ENCODE data around the gene TLDC2. TPM values are rescaled to one million over a fixed set of nuclear protein-coding genes. Genes with fewer than 3 reads are reported as not detected.

Gene TLDC2
- total and polyA plus RNA-seq, 3 donors from 2014 or later = 2.8 to 3.4 (median 2.9) TPM

- peak overlapping the region; percentile 88 to 92 for H3K27ac ChIP-seq
- no peak for DNase-seq
- TF ChIP-seq CTCF (IDR thresholded peaks at IDR 0.05) = no peak
- no peak for TF ChIP-seq POLR2A (IDR thresholded peaks at IDR 0.05)
- H3K27me3 ChIP-seq = no peaks in the 10 kb centered on the region
- no peak overlapping the region for H3K4me3 ChIP-seq
- intact Hi-C loops (cut with DNase I; ENCODE audit: low total_unique reads) = no loop called here
- H3K4me1 ChIP-seq = peaks cover 64% of the 10 kb centered on the region
- no peaks in the 10 kb centered on the region for H3K36me3 ChIP-seq (ENCODE audit: low read depth, missing control alignments)
- H3K9me3 ChIP-seq = no peaks in the 10 kb centered on the region
Observed at GRCh38 chr20:36848677-36849076, 27.3 kb upstream of the TLDC2 start.

- Histone ChIP-seq H3K27me3 (no peaks in the 10 kb centered on the region), H3K9me3 (no peaks in the 10 kb centered on the region), H3K4me3 (no peak overlapping the region), H3K36me3 (ENCODE audit: low read depth, missing control alignments) (no peaks in the 10 kb centered on the region), H3K27ac (peak overlapping the region in 1 of 2 donors; percentile 32), H3K4me1 (peaks cover 72% of the 10 kb centered on the region)
- TF ChIP-seq CTCF (IDR thresholded peaks at IDR 0.05) (no peak), POLR2A (IDR thresholded peaks at IDR 0.05) (no peak)
- intact Hi-C loops (cut with DNase I; ENCODE audit: low total_unique reads) = no loop called here
- 72 to 73% methylated on average over 9 of the region's 9 CpGs for WGBS, 2 donors
- no peak for DNase-seq
Observed at GRCh38 chr20:36849333-36850065, 26.4 kb upstream of the TLDC2 start.

GRCh38 chr20:36850759-36851158 lies 25.2 kb upstream of the TLDC2 start:
- no peaks in the 10 kb centered on the region for H3K36me3 ChIP-seq (ENCODE audit: low read depth, missing control alignments)
- peak overlapping the region in 1 of 2 donors; percentile 32 for H3K27ac ChIP-seq
- DNase-seq = no peak
- H3K9me3 ChIP-seq = no peaks in the 10 kb centered on the region
- no peak for TF ChIP-seq POLR2A (IDR thresholded peaks at IDR 0.05)
- no peak for TF ChIP-seq CTCF (IDR thresholded peaks at IDR 0.05)
- H3K4me3 ChIP-seq = no peak overlapping the region
- intact Hi-C loops (cut with DNase I; ENCODE audit: low total_unique reads) = no loop called here
- peaks cover 76% of the 10 kb centered on the region for H3K4me1 ChIP-seq
- no peaks in the 10 kb centered on the region for H3K27me3 ChIP-seq
- 77 to 93% methylated on average over 6 of the region's 6 CpGs for WGBS, 2 donors

- H3K4me1 ChIP-seq = peaks cover 76% of the 10 kb centered on the region
- 60 to 83% methylated on average over 2 of the region's 2 CpGs for whole genome bisulfite sequencing, 2 donors
- H3K9me3 ChIP-seq = no peaks in the 10 kb centered on the region
- TF ChIP-seq POLR2A (IDR thresholded peaks at IDR 0.05) (no peak), CTCF (IDR thresholded peaks at IDR 0.05) (no peak)
- intact Hi-C loops (cut with DNase I; ENCODE audit: low total_unique reads) = no loop called here
- peak overlapping the region; percentile 78 to 89 for H3K27ac ChIP-seq
- H3K4me3 ChIP-seq = no peak overlapping the region
- H3K36me3 ChIP-seq (ENCODE audit: low read depth, missing control alignments) = no peaks in the 10 kb centered on the region
- H3K27me3 ChIP-seq = no peaks in the 10 kb centered on the region
- no peak for DNase-seq
Observed at GRCh38 chr20:36851490-36851889, 24.4 kb upstream of the TLDC2 start.

GRCh38 chr20:36852187-36852586 lies 23.8 kb upstream of the TLDC2 start:
- no peaks in the 10 kb centered on the region for H3K27me3 ChIP-seq
- no peaks in the 10 kb centered on the region for H3K36me3 ChIP-seq (ENCODE audit: low read depth, missing control alignments)
- H3K4me1 ChIP-seq = peaks cover 76% of the 10 kb centered on the region
- no peaks in the 10 kb centered on the region for H3K9me3 ChIP-seq
- 22 to 76% methylated on average over 2 to 12 of the region's 12 CpGs for WGBS, 2 donors
- no peak for TF ChIP-seq POLR2A (IDR thresholded peaks at IDR 0.05)
- no peak for TF ChIP-seq CTCF (IDR thresholded peaks at IDR 0.05)
- H3K4me3 ChIP-seq = no peak overlapping the region
- DNase-seq = no peak
- intact Hi-C loops (cut with DNase I; ENCODE audit: low total_unique reads) = no loop called here
- H3K27ac ChIP-seq = peak overlapping the region; percentile 78 to 89

Data from testis (tissue), 3 donors.